ENCODE results near the gene APOBR. TPM values are rescaled to one million over a fixed set of nuclear protein-coding genes. Genes with fewer than 3 reads are reported as not detected.

APOBR gene
- total and polyA plus RNA-seq, 10 of the 15 experiments (the other 5 are each of a cell fraction or from before 2014, with no cell fraction given), result 0.04 to 2.5 (median 0.54) TPM; not detected in 1

- no peak overlapping the region for H3K4me2 ChIP-seq (ENCODE audit: control insufficient read depth, insufficient read depth)
- ChIA-PET RAD21 (ENCODE audit: unreplicated experiment) (no interaction called here), SMC1A (ENCODE audit: uncharacterized antibody, unreplicated experiment) (interaction anchor here (2.0 kb wide), 1 partner anchor 14 kb away, joined by 5 read pairs; no protein-coding TSS in a partner anchor), POLR2A (interaction anchor here (0.6 kb wide), 1 partner anchor 134 kb away, joined by 8 read pairs; no protein-coding TSS in a partner anchor), CTCF (interaction anchor here (1.5 kb wide), 1 partner anchor 181 kb away, joined by 3 read pairs; no protein-coding TSS in a partner anchor)
- H3K9me3 ChIP-seq (replicated peaks; ENCODE audit: control insufficient read depth, insufficient read depth, low read length), result no peaks in the 10 kb centered on the region
- H3K36me3 ChIP-seq (ENCODE audit: control insufficient read depth in 2 of 2, insufficient read depth in 2 of 2, low read length in 1 of 2), result no peaks in the 10 kb centered on the region
- DNase-seq (ENCODE audit: low read depth, low spot score), result no peak
- H4K20me1 ChIP-seq (ENCODE audit: control insufficient read depth, insufficient read depth), result no peaks in the 10 kb centered on the region
- no peak overlapping the region for H3K27ac ChIP-seq (ENCODE audit: control insufficient read depth, insufficient read depth)
- H3K79me2 ChIP-seq (ENCODE audit: control insufficient read depth, insufficient read depth, low read length), result no peaks in the 10 kb centered on the region
- H2AFZ ChIP-seq (ENCODE audit: control insufficient read depth, low read depth, low read length), result no peak overlapping the region
- WGBS (ENCODE audit: insufficient coverage, insufficient replicate concordance, low lambda C conversion rate, missing lambda C conversion rate), result 63% methylated on average over 2 of the region's 2 CpGs
- intact Hi-C loops (cut with micrococcal nuclease; ENCODE audit: unreplicated experiment) (no loop called here), in situ Hi-C loops (cut with MboI) (no loop called here)
- no peak for FAIRE-seq
- H3K4me1 ChIP-seq (ENCODE audit: control insufficient read depth, insufficient read depth, low read length), result peaks cover 18% of the 10 kb centered on the region
- no peak overlapping the region for H3K9ac ChIP-seq (ENCODE audit: control insufficient read depth, insufficient read depth, low read length)
- no peak for ATAC-seq
- H3K4me3 ChIP-seq, result no peak overlapping the region
- no peaks in the 10 kb centered on the region for H3K27me3 ChIP-seq (replicated peaks in 1 of 2; ENCODE audit: control insufficient read depth in 2 of 2, insufficient read depth in 2 of 2, low read length in 1 of 2)
- 0 out of 4 replicates have a peak, but pooled peaks of 1 of the 2 experiments have one; percentile 23 for TF ChIP-seq IKZF2 (IDR thresholded peaks at IDR 0.05)
- TF ChIP-seq EED (IDR thresholded peaks at IDR 0.05; ENCODE audit: low read depth), result no peak
- no TSS peak for BruUV-seq (replicated peaks)
Measured at GRCh38 chr16:28502290-28502689, 7.8 kb downstream of the APOBR start.

GRCh38 chr16:28503470-28504259, 9.2 kb downstream of the APOBR start:
- no peaks in the 10 kb centered on the region for H4K20me1 ChIP-seq (ENCODE audit: control insufficient read depth, insufficient read depth)
- DNase-seq (ENCODE audit: low read depth, low spot score), result no peak
- TF ChIP-seq, protein P1, sequence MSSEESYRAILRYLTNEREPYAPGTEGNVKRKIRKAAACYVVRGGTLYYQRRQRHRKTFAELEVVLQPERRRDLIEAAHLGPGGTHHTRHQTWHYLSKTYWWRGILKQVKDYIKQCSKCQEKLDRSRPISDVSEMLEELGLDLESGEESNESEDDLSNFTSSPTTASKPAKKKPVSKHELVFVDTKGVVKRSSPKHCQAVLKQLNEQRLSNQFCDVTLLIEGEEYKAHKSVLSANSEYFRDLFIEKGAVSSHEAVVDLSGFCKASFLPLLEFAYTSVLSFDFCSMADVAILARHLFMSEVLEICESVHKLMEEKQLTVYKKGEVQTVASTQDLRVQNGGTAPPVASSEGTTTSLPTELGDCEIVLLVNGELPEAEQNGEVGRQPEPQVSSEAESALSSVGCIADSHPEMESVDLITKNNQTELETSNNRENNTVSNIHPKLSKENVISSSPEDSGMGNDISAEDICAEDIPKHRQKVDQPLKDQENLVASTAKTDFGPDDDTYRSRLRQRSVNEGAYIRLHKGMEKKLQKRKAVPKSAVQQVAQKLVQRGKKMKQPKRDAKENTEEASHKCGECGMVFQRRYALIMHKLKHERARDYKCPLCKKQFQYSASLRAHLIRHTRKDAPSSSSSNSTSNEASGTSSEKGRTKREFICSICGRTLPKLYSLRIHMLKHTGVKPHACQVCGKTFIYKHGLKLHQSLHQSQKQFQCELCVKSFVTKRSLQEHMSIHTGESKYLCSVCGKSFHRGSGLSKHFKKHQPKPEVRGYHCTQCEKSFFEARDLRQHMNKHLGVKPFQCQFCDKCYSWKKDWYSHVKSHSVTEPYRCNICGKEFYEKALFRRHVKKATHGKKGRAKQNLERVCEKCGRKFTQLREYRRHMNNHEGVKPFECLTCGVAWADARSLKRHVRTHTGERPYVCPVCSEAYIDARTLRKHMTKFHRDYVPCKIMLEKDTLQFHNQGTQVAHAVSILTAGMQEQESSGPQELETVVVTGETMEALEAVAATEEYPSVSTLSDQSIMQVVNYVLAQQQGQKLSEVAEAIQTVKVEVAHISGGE (CRISPR knock-in tag; IDR thresholded peaks at IDR 0.05), result no peak
- TF ChIP-seq MEF2B (IDR thresholded peaks at IDR 0.05; ENCODE audit: partially characterized antibody, poor library complexity, severe bottlenecking) (peak; percentile 28), IKZF1 (conservative IDR thresholded peaks at IDR 0.05) (peak; percentile 17; the same call in 1 of the 2 replicates)
- intact Hi-C loops (cut with micrococcal nuclease; ENCODE audit: unreplicated experiment), result no loop called here
- SMC1A ChIA-PET (ENCODE audit: uncharacterized antibody, unreplicated experiment), result interaction anchor here (1.7 to 2.0 kb wide), 2 partner anchors 10 to 15 kb away, joined by 5 to 8 read pairs; partner anchors contain the start of gene APOBR
- no peak overlapping the region for H3K9ac ChIP-seq (ENCODE audit: control insufficient read depth, insufficient read depth, low read length)
- H3K4me2 ChIP-seq (ENCODE audit: control insufficient read depth, insufficient read depth), result no peak overlapping the region
- no peaks in the 10 kb centered on the region for H3K79me2 ChIP-seq (ENCODE audit: control insufficient read depth, insufficient read depth, low read length)
- ATAC-seq, result no peak
- no peak overlapping the region for H3K27ac ChIP-seq (ENCODE audit: control insufficient read depth, insufficient read depth)
- POLR2A ChIA-PET, result no interaction called here
- H3K36me3 ChIP-seq (ENCODE audit: control insufficient read depth in 2 of 2, insufficient read depth in 2 of 2, low read length in 1 of 2), result no peaks in the 10 kb centered on the region
- BruUV-seq (replicated peaks), result no TSS peak
- H3K4me1 ChIP-seq (ENCODE audit: control insufficient read depth, insufficient read depth, low read length), result peaks cover 32% of the 10 kb centered on the region
- 38% methylated on average over 15 of the region's 15 CpGs for WGBS (ENCODE audit: insufficient coverage, insufficient replicate concordance, low lambda C conversion rate, missing lambda C conversion rate)
- CTCF ChIA-PET, result interaction anchor here (0.8 to 1.6 kb wide), 3 partner anchors 38 to 182 kb away, joined by 3 read pairs; no protein-coding TSS in a partner anchor
- no peak overlapping the region for H3K4me3 ChIP-seq
- no peak for FAIRE-seq
- RAD21 ChIA-PET (ENCODE audit: unreplicated experiment), result interaction anchor here (1.0 to 1.2 kb wide), 3 partner anchors 9 to 12 kb away, joined by 3 read pairs; partner anchors contain the start of genes APOBR and CLN3
- in situ Hi-C loops (cut with MboI), result no loop called here
- no peak overlapping the region for H2AFZ ChIP-seq (ENCODE audit: control insufficient read depth, low read depth, low read length)
- no peaks in the 10 kb centered on the region for H3K9me3 ChIP-seq (replicated peaks; ENCODE audit: control insufficient read depth, insufficient read depth, low read length)
- H3K27me3 ChIP-seq (replicated peaks in 1 of 2; ENCODE audit: control insufficient read depth in 2 of 2, insufficient read depth in 2 of 2, low read length in 1 of 2), result no peaks in the 10 kb centered on the region

Measured in GM12878 (cell line).